T-helper 1 cell treated with Interleukin-12 subunit alpha and Interleukin-12 subunit beta and Interleukin-4 antibody, amounts not matched to agents 30 ng/mL and 1 ng/mL, for 36 hours (primary cell): Measurements from ENCODE around the gene IL32. TPM values are rescaled to one million over a fixed set of nuclear protein-coding genes. Genes with fewer than 3 reads are reported as not detected.

ENCODE experiments used
- intact Hi-C: fragments of 100-400 bp; cut with micrococcal nuclease; formaldehyde crosslinking; loops from one replicate; pipeline ENCODE4 v1.15.1; 2024
- total RNA-seq: library from RNA; stranded (reverse); gene quantifications from 2 replicates; pipeline ENCODE4 v1.2.3, GENCODE V29; 2022

IL32 gene
- total RNA-seq, 1 donor from 2014 or later, result 4,509 TPM

- intact Hi-C loops, result no loop called here
Observed at GRCh38 chr16:3027489-3027795, 38.0 kb upstream of the IL32 start.

GRCh38 chr16:3027983-3028715 is 37.3 kb upstream of the IL32 start:
- intact Hi-C loops, result loop anchor here (1.0 kb wide), 2 partner anchors 8 to 25 kb away; partner anchors contain the start of gene TNFRSF12A

GRCh38 chr16:3028716-3029319 is 36.6 kb upstream of the IL32 start:
- intact Hi-C loops, result loop anchor here (1.0 kb wide), 3 partner anchors 9 to 105 kb away; partner anchors contain the start of gene TNFRSF12A

- intact Hi-C loops, result loop anchor here (1.0 to 2.0 kb wide), 2 partner anchors 15 to 105 kb away; no protein-coding TSS in a partner anchor
Observed at GRCh38 chr16:3029491-3030221, 35.8 kb upstream of the IL32 start.

GRCh38 chr16:3030222-3031212 is 34.9 kb upstream of the IL32 start:
- intact Hi-C loops, result loop anchor here (1.0 to 2.0 kb wide), 3 partner anchors 14 to 136 kb away; no protein-coding TSS in a partner anchor

GRCh38 chr16:3032624-3033023 is 32.8 kb upstream of the IL32 start:
- intact Hi-C loops, result no loop called here

- intact Hi-C loops, result no loop called here
Observed at GRCh38 chr16:3035289-3035971, 30.0 kb upstream of the IL32 start.

- intact Hi-C loops, result no loop called here
Observed at GRCh38 chr16:3035972-3036725, 29.3 kb upstream of the IL32 start.

- intact Hi-C loops, result no loop called here
Observed at GRCh38 chr16:3036726-3037315, 28.6 kb upstream of the IL32 start, which contains the start of gene BICDL2. Gene BICDL2 (minus strand): TSS chr16:3036944. CDS start chr16:3035496, 1,448 bp downstream.

GRCh38 chr16:3038256-3038655 is 27.2 kb upstream of the IL32 start:
- intact Hi-C loops, result no loop called here

- intact Hi-C loops, result no loop called here
Observed at GRCh38 chr16:3038896-3039295, 26.5 kb upstream of the IL32 start.

- intact Hi-C loops, result no loop called here
Observed at GRCh38 chr16:3042376-3042775, 23.1 kb upstream of the IL32 start.

- intact Hi-C loops, result loop anchor here (2.0 kb wide), 1 partner anchor 14 kb away; no protein-coding TSS in a partner anchor
Observed at GRCh38 chr16:3044708-3045107, 20.7 kb upstream of the IL32 start.

GRCh38 chr16:3045758-3046640 is 19.4 kb upstream of the IL32 start, which contains the start of gene MMP25:
Gene MMP25 (plus strand): TSS chr16:3046561. CDS start chr16:3046918, 357 bp downstream.
- intact Hi-C loops, result loop anchor here (1.0 to 2.0 kb wide), 2 partner anchors 9 to 15 kb away; no protein-coding TSS in a partner anchor

GRCh38 chr16:3046641-3047386 is 18.6 kb upstream of the IL32 start:
- intact Hi-C loops, result loop anchor here (1.0 kb wide), 1 partner anchor 8 kb away; no protein-coding TSS in a partner anchor

GRCh38 chr16:3047387-3047720 is 18.1 kb upstream of the IL32 start:
- intact Hi-C loops, result no loop called here

- intact Hi-C loops, result loop anchor here (10.0 kb wide), 1 partner anchor 405 kb away; no protein-coding TSS in a partner anchor
Observed at GRCh38 chr16:3049921-3050481, 15.4 kb upstream of the IL32 start.
